Loucy (cell line): ENCODE data around the gene SLCO2A1.

Experiments used
- CTCF ChIP-seq: fragments of 200-600 bp; sonication (generic); conservative IDR thresholded peaks from 2 replicates; pipeline ENCODE4 v1.5.1; 2014; ENCODE audit warnings: mild to moderate bottlenecking, antibody characterized with exemption, low read length
- EZH2phosphoT487 ChIP-seq: fragments of 200-600 bp; IDR thresholded peaks from 2 replicates; pipeline ENCODE4 v1.6.1; 2018; ENCODE audit warnings: antibody characterized with exemption, mild to moderate bottlenecking, moderate library complexity, borderline replicate concordance

- TF ChIP-seq CTCF, result no peak
- no peak for TF ChIP-seq EZH2phosphoT487
These were observed 141.7 kb downstream of the SLCO2A1 start for GRCh38 chr3:133887803-133888703.
